ENCODE results near the gene AKR1D1. TPM values are rescaled to one million over a fixed set of nuclear protein-coding genes. Genes with fewer than 3 reads are reported as not detected.

Gene AKR1D1
- total and polyA plus RNA-seq, 2 of the 13 experiments (the other 11 are each of a cell fraction or from before 2014, with no cell fraction given) = 6.9 to 37.0 TPM

GRCh38 chr7:138065827-138066226 lies 10.4 kb upstream of the AKR1D1 start:
- BruUV-seq (replicated peaks) = no TSS peak
- TF ChIP-seq NFATC3 (CRISPR knock-in tag; IDR thresholded peaks at IDR 0.05) = no peak
- no peak for TF ChIP-seq ZMYM2 (CRISPR knock-in tag; IDR thresholded peaks at IDR 0.05)
- TF ChIP-seq ZBTB33 (CRISPR knock-in tag; IDR thresholded peaks at IDR 0.05) = no peak
- TF ChIP-seq CCDC6 (CRISPR knock-in tag; IDR thresholded peaks at IDR 0.05) = no peak
- TF ChIP-seq NR2C2 (CRISPR knock-in tag; IDR thresholded peaks at IDR 0.05; ENCODE audit: borderline replicate concordance) = no peak
- TF ChIP-seq MTA3 (CRISPR knock-in tag; IDR thresholded peaks at IDR 0.05) = no peak
- TF ChIP-seq ZNF333 (CRISPR knock-in tag; IDR thresholded peaks at IDR 0.05; ENCODE audit: borderline replicate concordance) = no peak
- no peak for TF ChIP-seq RFX3 (CRISPR knock-in tag; IDR thresholded peaks at IDR 0.05)
- TF ChIP-seq, protein P1, sequence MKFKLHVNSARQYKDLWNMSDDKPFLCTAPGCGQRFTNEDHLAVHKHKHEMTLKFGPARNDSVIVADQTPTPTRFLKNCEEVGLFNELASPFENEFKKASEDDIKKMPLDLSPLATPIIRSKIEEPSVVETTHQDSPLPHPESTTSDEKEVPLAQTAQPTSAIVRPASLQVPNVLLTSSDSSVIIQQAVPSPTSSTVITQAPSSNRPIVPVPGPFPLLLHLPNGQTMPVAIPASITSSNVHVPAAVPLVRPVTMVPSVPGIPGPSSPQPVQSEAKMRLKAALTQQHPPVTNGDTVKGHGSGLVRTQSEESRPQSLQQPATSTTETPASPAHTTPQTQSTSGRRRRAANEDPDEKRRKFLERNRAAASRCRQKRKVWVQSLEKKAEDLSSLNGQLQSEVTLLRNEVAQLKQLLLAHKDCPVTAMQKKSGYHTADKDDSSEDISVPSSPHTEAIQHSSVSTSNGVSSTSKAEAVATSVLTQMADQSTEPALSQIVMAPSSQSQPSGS (CRISPR knock-in tag; IDR thresholded peaks at IDR 0.05) = peak; percentile 57; the same call in 1 of the 2 replicates
- TF ChIP-seq FOXA1 (IDR thresholded peaks at IDR 0.05) = no peak
- peak; percentile 71 for TF ChIP-seq FOXA1 (CRISPR knock-in tag; IDR thresholded peaks at IDR 0.05)
- 0 out of 2 replicates have a peak, but pooled peaks have one; percentile 34 for TF ChIP-seq ZNF503 (CRISPR knock-in tag; IDR thresholded peaks at IDR 0.05)
- no peak for TF ChIP-seq MXD4 (CRISPR knock-in tag; IDR thresholded peaks at IDR 0.05)
- TF ChIP-seq MLLT10 (CRISPR knock-in tag; IDR thresholded peaks at IDR 0.05) = no peak
- TF ChIP-seq BATF2 (CRISPR knock-in tag; IDR thresholded peaks at IDR 0.05) = no peak
- 0 out of 2 replicates have a peak, but pooled peaks have one; percentile 6 for TF ChIP-seq SAP130 (CRISPR knock-in tag; IDR thresholded peaks at IDR 0.05; ENCODE audit: low read depth)
- TF ChIP-seq ZNF839 (CRISPR knock-in tag; IDR thresholded peaks at IDR 0.05; ENCODE audit: borderline replicate concordance) = no peak
- TF ChIP-seq ZNF484 (CRISPR knock-in tag; IDR thresholded peaks at IDR 0.05; ENCODE audit: borderline replicate concordance, low read depth) = no peak
- TF ChIP-seq, protein P2, sequence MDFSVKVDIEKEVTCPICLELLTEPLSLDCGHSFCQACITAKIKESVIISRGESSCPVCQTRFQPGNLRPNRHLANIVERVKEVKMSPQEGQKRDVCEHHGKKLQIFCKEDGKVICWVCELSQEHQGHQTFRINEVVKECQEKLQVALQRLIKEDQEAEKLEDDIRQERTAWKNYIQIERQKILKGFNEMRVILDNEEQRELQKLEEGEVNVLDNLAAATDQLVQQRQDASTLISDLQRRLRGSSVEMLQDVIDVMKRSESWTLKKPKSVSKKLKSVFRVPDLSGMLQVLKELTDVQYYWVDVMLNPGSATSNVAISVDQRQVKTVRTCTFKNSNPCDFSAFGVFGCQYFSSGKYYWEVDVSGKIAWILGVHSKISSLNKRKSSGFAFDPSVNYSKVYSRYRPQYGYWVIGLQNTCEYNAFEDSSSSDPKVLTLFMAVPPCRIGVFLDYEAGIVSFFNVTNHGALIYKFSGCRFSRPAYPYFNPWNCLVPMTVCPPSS (IDR thresholded peaks at IDR 0.05) = no peak
- TF ChIP-seq ETV5 (CRISPR knock-in tag; IDR thresholded peaks at IDR 0.05; ENCODE audit: borderline replicate concordance) = no peak

More at GRCh38 chr7:138065827-138066226, 10.4 kb upstream of the AKR1D1 start:
- no peaks in the 10 kb centered on the region for H3K36me3 ChIP-seq (replicated peaks in 1 of 2; ENCODE audit: control insufficient read depth in 1 of 2, insufficient read depth in 2 of 2, low read length in 2 of 2)
- peak overlapping the region; percentile 80 for H3K27ac ChIP-seq (ENCODE audit: extremely low read length, insufficient read depth, low read length)
- peak overlapping the region; percentile 48 to 57 (median 48); a peak in 5 of 6 replicates for H3K4me3 ChIP-seq (replicated peaks in 1 of 3; ENCODE audit: insufficient read depth in 1 of 3, low read depth in 2 of 3, low read length in 3 of 3)
- peak overlapping the region; percentile 58 for H3K9ac ChIP-seq (ENCODE audit: insufficient read depth, low read depth, low read length)
- H3K4me1 ChIP-seq (ENCODE audit: insufficient read depth, low read length) = peaks cover 88% of the 10 kb centered on the region
- 0% methylated on average over 1 of the region's 1 CpG for WGBS (ENCODE audit: low lambda C conversion rate)
- in situ Hi-C loops (cut with HindIII; ENCODE audit: extremely low pct_ligation_motif_present, low pct_unique_long_range_greater_than_20kb) = no loop called here
- H3K79me2 ChIP-seq (ENCODE audit: insufficient read depth, low read length) = no peaks in the 10 kb centered on the region
- no peak overlapping the region for H2AFZ ChIP-seq (ENCODE audit: low read length)
- no peaks in the 10 kb centered on the region; a peak in 1 of 5 replicates for H3K27me3 ChIP-seq (ENCODE audit: control insufficient read depth in 1 of 2, insufficient read depth in 2 of 2, low read length in 2 of 2)
- H3K4me2 ChIP-seq (ENCODE audit: low read depth, low read length) = peak overlapping the region; percentile 88
- FAIRE-seq (no peak), DNase-seq (ENCODE audit: low spot score) (peak; percentile 85), ATAC-seq (peak; percentile 42)
- ChIA-PET CTCF (ENCODE audit: low intra/inter-chr PET ratio, low total read pairs) (no interaction called here), POLR2A (interaction anchor here (1.0 to 2.2 kb wide), 9 partner anchors 16 to 352 kb away, joined by 3 to 9 read pairs (median 3); no protein-coding TSS in a partner anchor)
- intact Hi-C loops (cut with micrococcal nuclease; ENCODE audit: unreplicated experiment) = loop anchor here (1.0 to 5.0 kb wide), 5 partner anchors 15 to 394 kb away; partner anchors contain the start of gene TRIM24
- H3K9me3 ChIP-seq (ENCODE audit: low read length) = no peaks in the 10 kb centered on the region
- H4K20me1 ChIP-seq (ENCODE audit: insufficient read depth, low read length) = no peaks in the 10 kb centered on the region

All from HepG2 (cell line).